MM.1S (cell line): ENCODE measurements around the gene SLC43A3.

Experiments
- DNase-seq: peaks from one replicate; pipeline ENCODE4 v3.0.0-alpha.2; 2015
- H2AFZ ChIP-seq: fragments of 300-600 bp; sonication (generic); 2 replicates; pipeline ENCODE4 v1.6.0; 2016; ENCODE audit warnings: antibody characterized with exemption, low read length
- H3F3A ChIP-seq: fragments of 300-600 bp; sonication (generic); 2 replicates; pipeline ENCODE4 v1.6.1; 2016; ENCODE audit warnings: mild to moderate bottlenecking, antibody characterized with exemption, low read length, moderate library complexity, mixed read lengths; ENCODE audit not compliant: insufficient read depth
- H3K27ac ChIP-seq: fragments of 300-600 bp; sonication (generic); 2 replicates; pipeline ENCODE4 v1.5.1; 2016; ENCODE audit warnings: mild to moderate bottlenecking, low read length
- H3K27me3 ChIP-seq: fragments of 300-600 bp; sonication (generic); replicated peaks from 2 replicates; pipeline ENCODE4 v1.6.0; 2016; ENCODE audit warnings: low read length; ENCODE audit not compliant: insufficient read depth
- H3K36me3 ChIP-seq: fragments of 300-600 bp; sonication (generic); replicated peaks from 2 replicates; pipeline ENCODE4 v1.6.1; 2016; ENCODE audit warnings: mild to moderate bottlenecking, low read length, mixed read lengths; ENCODE audit not compliant: insufficient read depth
- H3K4me1 ChIP-seq: fragments of 300-600 bp; sonication (generic); 2 replicates; pipeline ENCODE4 v1.6.1; 2016; ENCODE audit warnings: low read length, mixed read lengths
- H3K4me2 ChIP-seq: fragments of 300-600 bp; sonication (generic); 2 replicates; pipeline ENCODE4 v1.6.0; 2016; ENCODE audit warnings: low read depth, low read length
- H3K4me3 ChIP-seq: fragments of 300-600 bp; sonication (generic); 2 replicates; pipeline ENCODE4 v1.5.1; 2016; ENCODE audit warnings: low read length, mixed read lengths
- H3K79me2 ChIP-seq: fragments of 300-600 bp; sonication (generic); 2 replicates; pipeline ENCODE4 v1.6.1; 2016; ENCODE audit warnings: mixed run types, low read length, mixed read lengths
- H3K9ac ChIP-seq: fragments of 300-600 bp; sonication (generic); 2 replicates; pipeline ENCODE4 v1.6.1; 2016; ENCODE audit warnings: low read length, mixed read lengths
- H3K9me2 ChIP-seq: fragments of 300-600 bp; sonication (generic); replicated peaks from 2 replicates; pipeline ENCODE4 v1.6.1; 2016; ENCODE audit warnings: mild to moderate bottlenecking, low read length, mixed read lengths; ENCODE audit not compliant: insufficient read depth
- H3K9me3 ChIP-seq: fragments of 300-600 bp; sonication (generic); replicated peaks from 2 replicates; pipeline ENCODE4 v1.6.1; 2016; ENCODE audit warnings: mild to moderate bottlenecking, low read length, mixed read lengths; ENCODE audit not compliant: insufficient read depth
- H4K20me1 ChIP-seq: fragments of 300-600 bp; sonication (generic); 2 replicates; pipeline ENCODE4 v1.6.1; 2016; ENCODE audit warnings: mild to moderate bottlenecking, low read length, moderate library complexity, mixed read lengths; ENCODE audit not compliant: insufficient read depth
- CTCF ChIP-seq: fragments of 300-600 bp; sonication (generic); IDR thresholded peaks from 2 replicates; pipeline ENCODE4 v1.5.1; 2016; ENCODE audit warnings: antibody characterized with exemption, low read length, mixed read lengths
- EZH2 ChIP-seq: fragments of 300-600 bp; sonication (generic); optimal IDR thresholded peaks from 2 replicates; pipeline ENCODE3; 2017; ENCODE audit warnings: low read depth, mild to moderate bottlenecking, antibody characterized with exemption, low read length, mixed read lengths
- EZH2phosphoT487 ChIP-seq: fragments of 300-600 bp; sonication (generic); IDR thresholded peaks from 2 replicates; pipeline ENCODE4 v1.6.1; 2018; ENCODE audit warnings: antibody characterized with exemption, low read length

The SLC43A3 gene

GRCh38 chr11:57419146-57419545 lies 7.8 kb downstream of the SLC43A3 start:
- Histone ChIP-seq H3K79me2 (no peaks in the 10 kb centered on the region), H3K9me2 (no peaks in the 10 kb centered on the region), H3K9me3 (no peaks in the 10 kb centered on the region), H3K4me3 (no peak overlapping the region), H3K4me2 (no peak overlapping the region), H3K4me1 (peaks cover 3% of the 10 kb centered on the region), H2AFZ (no peak overlapping the region), H3K36me3 (no peaks in the 10 kb centered on the region), H4K20me1 (no peaks in the 10 kb centered on the region), H3K27ac (no peak overlapping the region), H3K9ac (no peak overlapping the region), H3F3A (no peaks in the 10 kb centered on the region), H3K27me3 (no peaks in the 10 kb centered on the region)
- DNase-seq, result no peak
- TF ChIP-seq EZH2 (no peak), CTCF (no peak), EZH2phosphoT487 (no peak)

- Histone ChIP-seq H3K9me3 (no peaks in the 10 kb centered on the region), H3K36me3 (no peaks in the 10 kb centered on the region), H3K79me2 (no peaks in the 10 kb centered on the region)
Observed at GRCh38 chr11:57418131-57418530, 8.8 kb downstream of the SLC43A3 start.

GRCh38 chr11:57417056-57417455 lies 9.9 kb downstream of the SLC43A3 start:
- no peaks in the 10 kb centered on the region for H3K36me3 ChIP-seq
- H3K4me3 ChIP-seq, result no peak overlapping the region
- H4K20me1 ChIP-seq, result no peaks in the 10 kb centered on the region
- H3K4me1 ChIP-seq, result no peaks in the 10 kb centered on the region
- H3K9me2 ChIP-seq, result no peaks in the 10 kb centered on the region
- H3K79me2 ChIP-seq, result no peaks in the 10 kb centered on the region
- H2AFZ ChIP-seq, result no peak overlapping the region
- no peak for DNase-seq
- no peak overlapping the region for H3K4me2 ChIP-seq
- no peak overlapping the region for H3K9ac ChIP-seq
- no peaks in the 10 kb centered on the region for H3K9me3 ChIP-seq
- TF ChIP-seq CTCF (no peak), EZH2phosphoT487 (no peak), EZH2 (no peak)
- no peaks in the 10 kb centered on the region for H3K27me3 ChIP-seq
- H3K27ac ChIP-seq, result no peak overlapping the region
- no peaks in the 10 kb centered on the region for H3F3A ChIP-seq

More at GRCh38 chr11:57418131-57418530, 8.8 kb downstream of the SLC43A3 start:
- Histone ChIP-seq H3K4me1 (no peaks in the 10 kb centered on the region), H3F3A (no peaks in the 10 kb centered on the region), H3K27me3 (no peaks in the 10 kb centered on the region), H3K27ac (no peak overlapping the region), H3K4me2 (no peak overlapping the region), H2AFZ (no peak overlapping the region), H3K9ac (no peak overlapping the region), H3K4me3 (no peak overlapping the region), H3K9me2 (no peaks in the 10 kb centered on the region), H4K20me1 (no peaks in the 10 kb centered on the region)
- DNase-seq, result no peak
- no peak for TF ChIP-seq CTCF
- TF ChIP-seq EZH2, result no peak
- TF ChIP-seq EZH2phosphoT487, result no peak

GRCh38 chr11:57416436-57416835 lies 10.5 kb downstream of the SLC43A3 start:
- Histone ChIP-seq H3K79me2 (no peaks in the 10 kb centered on the region), H2AFZ (no peak overlapping the region), H3K27ac (no peak overlapping the region), H3K9me3 (no peaks in the 10 kb centered on the region), H3K36me3 (no peaks in the 10 kb centered on the region), H3K4me3 (no peak overlapping the region), H4K20me1 (no peaks in the 10 kb centered on the region), H3K27me3 (no peaks in the 10 kb centered on the region), H3K9ac (no peak overlapping the region), H3K9me2 (no peaks in the 10 kb centered on the region), H3K4me2 (no peak overlapping the region), H3K4me1 (no peaks in the 10 kb centered on the region), H3F3A (no peaks in the 10 kb centered on the region)
- no peak for TF ChIP-seq CTCF
- TF ChIP-seq EZH2, result no peak
- TF ChIP-seq EZH2phosphoT487, result no peak
- no peak for DNase-seq
